Muscle layer of duodenum (tissue), 2 donors: ENCODE data around the gene IZUMO1.

ENCODE experiments used
- H3K27ac ChIP-seq: one replicate; pipeline ENCODE4 v1.7.0; 2013; ENCODE audit warnings: mild to moderate bottlenecking, low read length
- H3K27me3 ChIP-seq: one replicate; pipeline ENCODE4 v1.7.0; 2013; ENCODE audit warnings: low read depth, mild to moderate bottlenecking, control low read depth, low read length
- H3K36me3 ChIP-seq, 2 donors: one replicate each; pipeline ENCODE4 v1.7.0; 2013; ENCODE audit warnings: low read length in 2 of 2, control low read depth in 1 of 2, mild to moderate bottlenecking in 1 of 2; ENCODE audit not compliant: insufficient read depth in 2 of 2, control insufficient read depth in 1 of 2
- H3K4me1 ChIP-seq, 2 donors: one replicate each; pipeline ENCODE4 v1.7.0; 2013; ENCODE audit warnings: low read length in 2 of 2, mild to moderate bottlenecking in 2 of 2, control low read depth in 1 of 2, moderate library complexity in 1 of 2; ENCODE audit not compliant: insufficient read depth in 2 of 2, control insufficient read depth in 1 of 2
- H3K4me3 ChIP-seq, 2 donors: one replicate each; pipeline ENCODE4 v1.7.0; 2013; ENCODE audit warnings: low read length in 2 of 2, low read depth in 1 of 2, mild to moderate bottlenecking in 1 of 2
- H3K9me3 ChIP-seq, 2 donors: one replicate each; pipeline ENCODE4 v1.7.0; 2013; ENCODE audit warnings: low read length in 2 of 2, control low read depth in 1 of 2, mild to moderate bottlenecking in 1 of 2; ENCODE audit not compliant: control insufficient read depth in 1 of 2
- donor health status: healthy.

The IZUMO1 gene

GRCh38 chr19:48742096-48742495 is 4.6 kb downstream of the IZUMO1 start:
- Histone ChIP-seq H3K9me3 (no peaks in the 10 kb centered on the region), H3K4me3 (no peak overlapping the region), H3K4me1 (peaks cover 0 to 9% of the 10 kb centered on the region in 2 donors), H3K27me3 (peaks cover 6% of the 10 kb centered on the region), H3K27ac (peak overlapping the region; percentile 31), H3K36me3 (no peaks in the 10 kb centered on the region)

- H3K4me1 ChIP-seq: peaks cover 0 to 5% of the 10 kb centered on the region in 2 donors
- peak overlapping the region in 1 of 2 donors; percentile 14 for H3K4me3 ChIP-seq
- H3K27me3 ChIP-seq: peaks cover 6% of the 10 kb centered on the region
These were observed 5.3 kb downstream of the IZUMO1 start for GRCh38 chr19:48741129-48741999.

GRCh38 chr19:48740164-48740972 is 6.3 kb downstream of the IZUMO1 start, which contains the start of gene RASIP1:
Gene RASIP1, minus strand, starts transcription at chr19:48740610. Its CDS starts 328 bp downstream, at chr19:48740282.
- H3K4me3 ChIP-seq: peak within 1 kb of the TSS; percentile 1 to 62
- H3K27me3 ChIP-seq: peaks cover 6% of the 10 kb centered on the region
- H3K27ac ChIP-seq: peak within 1 kb of the TSS; percentile 16
- H3K36me3 ChIP-seq: no peaks in the 10 kb centered on the region
- H3K4me1 ChIP-seq: peaks cover 0 to 5% of the 10 kb centered on the region in 2 donors
- H3K9me3 ChIP-seq: no peaks in the 10 kb centered on the region

More at GRCh38 chr19:48741129-48741999, 5.3 kb downstream of the IZUMO1 start:
- Histone ChIP-seq H3K9me3 (no peaks in the 10 kb centered on the region), H3K27ac (peak overlapping the region; percentile 31), H3K36me3 (no peaks in the 10 kb centered on the region)

- no peaks in the 10 kb centered on the region for H3K9me3 ChIP-seq
- H3K36me3 ChIP-seq: no peaks in the 10 kb centered on the region
- H3K4me3 ChIP-seq: peak overlapping the region; percentile 1 to 62
- H3K27ac ChIP-seq: no peak overlapping the region
- H3K4me1 ChIP-seq: peaks cover 0 to 5% of the 10 kb centered on the region in 2 donors
- peaks cover 6% of the 10 kb centered on the region for H3K27me3 ChIP-seq
These were observed 7.1 kb downstream of the IZUMO1 start for GRCh38 chr19:48739404-48740163.

GRCh38 chr19:48738557-48739403 is 7.9 kb downstream of the IZUMO1 start:
- Histone ChIP-seq H3K4me1 (peaks cover 0 to 5% of the 10 kb centered on the region in 2 donors), H3K4me3 (peak overlapping the region; percentile 23 to 62), H3K36me3 (no peaks in the 10 kb centered on the region), H3K27me3 (peaks cover 6% of the 10 kb centered on the region), H3K9me3 (no peaks in the 10 kb centered on the region), H3K27ac (peak overlapping the region; percentile 40)

- no peak overlapping the region for H3K27ac ChIP-seq
- no peak overlapping the region for H3K4me3 ChIP-seq
- no peaks in the 10 kb centered on the region for H3K9me3 ChIP-seq
- H3K27me3 ChIP-seq: peaks cover 6% of the 10 kb centered on the region
- no peaks in the 10 kb centered on the region for H3K36me3 ChIP-seq
- H3K4me1 ChIP-seq: peaks cover 0 to 5% of the 10 kb centered on the region in 2 donors
These were observed 9.2 kb downstream of the IZUMO1 start for GRCh38 chr19:48737360-48737998.

GRCh38 chr19:48735031-48735615 is 11.6 kb downstream of the IZUMO1 start:
- Histone ChIP-seq H3K4me3 (no peak overlapping the region), H3K36me3 (no peaks in the 10 kb centered on the region), H3K27me3 (peaks cover 5% of the 10 kb centered on the region), H3K9me3 (no peaks in the 10 kb centered on the region), H3K27ac (no peak overlapping the region), H3K4me1 (peaks cover 0 to 5% of the 10 kb centered on the region in 2 donors)

GRCh38 chr19:48734625-48735024 is 12.1 kb downstream of the IZUMO1 start:
- H3K4me3 ChIP-seq: no peak overlapping the region
- no peaks in the 10 kb centered on the region for H3K36me3 ChIP-seq
- H3K9me3 ChIP-seq: no peaks in the 10 kb centered on the region
- H3K4me1 ChIP-seq: peaks cover 0 to 5% of the 10 kb centered on the region in 2 donors
- H3K27me3 ChIP-seq: no peaks in the 10 kb centered on the region
- H3K27ac ChIP-seq: no peak overlapping the region

GRCh38 chr19:48731452-48731851 is 15.3 kb downstream of the IZUMO1 start:
- Histone ChIP-seq H3K27me3 (no peaks in the 10 kb centered on the region), H3K36me3 (no peaks in the 10 kb centered on the region), H3K4me1 (peaks cover 0 to 3% of the 10 kb centered on the region in 2 donors), H3K27ac (no peak overlapping the region), H3K4me3 (no peak overlapping the region), H3K9me3 (no peaks in the 10 kb centered on the region)
